Urothelium cell line (cell line): ENCODE measurements around the gene DUS4L.

ENCODE experiments used
- DNase-seq: peaks from one replicate; pipeline ENCODE4 v3.0.0; 2011; ENCODE audit warnings: low spot score, mixed read lengths
- FAIRE-seq: peaks from 2 replicates; lab custom pipeline; 2011; peaks lifted over from hg19 to GRCh38; lab: Jason Lieb, UNC

Gene DUS4L

DNA sequence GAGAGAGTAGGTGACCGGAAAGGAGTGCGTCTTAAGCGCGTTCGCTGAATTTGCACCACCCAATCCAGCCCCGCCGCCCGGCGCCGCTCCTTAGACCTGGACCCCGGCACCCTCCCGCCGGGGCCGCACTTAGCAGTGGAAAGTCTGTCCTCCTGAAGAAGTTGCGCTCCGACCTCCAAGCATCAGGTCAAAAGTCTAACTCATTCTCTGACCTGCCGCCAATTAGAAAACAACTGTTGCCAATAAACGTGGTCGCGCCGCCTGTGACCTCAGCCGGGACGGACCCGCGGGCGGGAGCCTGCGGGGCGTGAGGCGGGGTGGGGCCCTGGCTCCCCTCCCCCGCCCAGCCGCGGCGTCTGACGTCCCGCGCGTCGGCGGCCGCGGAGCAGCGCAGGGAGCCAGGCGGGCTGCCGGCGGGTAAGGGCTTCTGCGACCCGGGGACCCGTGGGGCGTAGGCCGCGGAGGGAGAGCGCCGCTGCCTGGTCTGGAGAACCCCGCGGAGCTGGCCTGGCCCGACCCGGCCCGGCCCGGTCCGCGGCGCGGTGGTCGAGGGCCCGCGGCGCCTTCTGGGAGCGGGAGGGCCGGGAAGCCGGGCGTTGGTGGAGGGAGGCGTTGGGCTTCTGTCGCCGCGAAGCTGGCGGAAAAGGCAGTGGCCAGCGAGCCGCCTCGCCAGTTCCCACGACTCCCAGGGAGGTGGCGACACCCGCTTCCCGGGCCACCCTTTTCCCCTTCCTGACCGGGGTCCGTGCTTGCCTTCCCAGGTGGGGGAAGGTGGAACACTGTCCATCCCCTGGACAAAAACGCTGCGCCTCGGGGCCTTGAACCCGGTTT, 16.3 kb downstream of the DUS4L start, which contains the start of gene BCAP29:
TSS of gene BCAP29 (plus strand) at position 362 of the 831 bp plus-strand sequence. CDS start 527 bp downstream, outside the sequence.
- FAIRE-seq (peak; percentile 52), DNase-seq (peak; percentile 91)

DNA sequence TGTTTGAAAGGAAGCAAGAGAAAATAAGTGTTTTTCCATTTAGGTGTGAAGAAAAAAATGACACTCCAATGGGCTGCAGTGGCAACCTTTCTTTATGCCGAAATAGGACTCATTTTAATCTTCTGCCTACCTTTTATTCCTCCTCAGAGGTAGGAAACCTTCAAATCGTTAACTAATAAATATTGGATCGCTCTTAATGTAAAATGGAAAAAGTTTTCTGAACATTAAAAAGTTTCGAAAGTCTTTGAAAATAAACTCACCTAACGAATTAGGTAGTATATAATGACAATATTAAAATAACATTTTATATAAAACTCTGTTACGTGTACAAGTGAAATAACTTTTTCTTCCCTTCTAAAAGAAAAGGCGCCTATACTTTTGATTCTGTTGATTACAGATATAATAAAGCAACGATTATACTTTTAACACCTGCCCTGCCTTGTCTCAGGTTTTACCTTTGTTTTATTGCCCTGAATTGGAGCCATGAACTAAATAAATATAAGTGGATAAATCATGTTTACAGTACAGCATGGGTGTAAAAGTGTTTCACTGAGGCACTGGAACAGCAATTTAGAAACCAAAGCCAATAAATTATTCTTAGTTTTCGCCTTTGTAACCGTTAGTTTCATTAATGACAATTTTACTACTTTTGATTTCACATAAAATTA, 17.1 kb downstream of the DUS4L start:
- FAIRE-seq: no peak
- no peak for DNase-seq

DNA sequence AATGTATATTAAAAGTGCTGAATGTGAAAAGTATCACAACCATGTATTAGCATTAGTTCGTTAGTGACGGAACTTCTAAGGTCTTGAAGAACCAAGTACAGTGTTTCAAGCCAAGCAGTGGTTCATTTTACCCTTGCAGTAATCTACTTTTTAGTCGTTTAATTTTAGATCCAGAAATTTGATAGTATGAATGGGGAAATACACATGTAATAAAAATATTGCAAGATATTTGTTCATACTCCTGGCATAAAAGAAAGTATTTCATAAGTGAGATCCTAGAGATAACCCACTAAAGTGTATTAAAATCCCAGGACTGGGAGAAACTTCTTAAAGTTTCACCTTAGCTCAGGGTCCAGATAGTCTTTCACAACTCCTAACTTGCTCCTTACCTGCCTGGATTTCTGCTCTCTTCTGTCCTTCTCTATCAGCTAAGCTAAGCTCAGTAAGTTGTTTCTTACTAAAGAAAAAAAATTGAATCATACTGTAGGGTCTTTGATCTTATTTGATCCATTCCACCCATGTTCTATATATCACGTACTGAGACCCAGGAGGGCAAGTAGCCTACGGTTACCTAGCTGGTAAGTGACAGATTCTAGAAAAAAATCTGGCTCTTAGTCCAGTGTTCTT, 17.7 kb downstream of the DUS4L start:
- no peak for DNase-seq
- no peak for FAIRE-seq

DNA sequence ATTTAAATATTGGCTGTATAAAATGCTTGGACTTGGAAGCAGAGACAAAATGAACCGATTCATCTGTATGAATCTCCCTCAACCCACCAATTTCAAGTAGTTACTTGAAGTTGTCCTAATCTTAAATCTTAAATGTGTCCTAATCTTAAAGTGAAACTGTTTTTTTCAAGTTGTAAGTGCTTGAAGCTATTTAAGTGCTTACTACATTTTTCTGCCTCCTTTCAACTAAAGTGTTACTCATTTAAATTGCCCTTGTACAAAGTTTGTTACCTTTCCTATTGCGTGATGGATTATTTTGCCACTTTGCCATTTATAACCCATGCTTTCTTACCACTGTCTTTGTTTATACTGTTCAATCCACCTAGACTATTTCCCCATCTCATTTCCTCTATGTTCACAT, 19.1 kb downstream of the DUS4L start:
- FAIRE-seq (no peak), DNase-seq (no peak)

DNA sequence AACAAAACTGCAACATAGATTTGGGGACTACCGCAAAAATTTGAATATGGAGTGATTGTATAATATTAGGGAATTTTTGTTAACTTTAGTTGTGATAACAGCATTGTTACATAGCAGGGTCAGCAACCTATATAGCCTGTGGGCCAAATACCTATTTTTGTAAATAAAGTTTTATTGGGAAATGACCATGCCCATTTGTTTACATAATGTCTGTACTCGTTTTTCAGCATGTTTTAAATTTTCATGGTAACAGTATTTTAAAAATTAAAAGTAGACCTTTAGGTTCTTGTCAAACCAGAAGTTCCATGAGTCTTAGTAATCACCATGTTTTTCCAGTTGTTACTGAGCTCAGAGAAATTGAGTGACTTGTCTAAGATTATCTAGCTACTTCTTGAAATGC, 20.9 kb downstream of the DUS4L start:
- no peak for DNase-seq
- no peak for FAIRE-seq

DNA sequence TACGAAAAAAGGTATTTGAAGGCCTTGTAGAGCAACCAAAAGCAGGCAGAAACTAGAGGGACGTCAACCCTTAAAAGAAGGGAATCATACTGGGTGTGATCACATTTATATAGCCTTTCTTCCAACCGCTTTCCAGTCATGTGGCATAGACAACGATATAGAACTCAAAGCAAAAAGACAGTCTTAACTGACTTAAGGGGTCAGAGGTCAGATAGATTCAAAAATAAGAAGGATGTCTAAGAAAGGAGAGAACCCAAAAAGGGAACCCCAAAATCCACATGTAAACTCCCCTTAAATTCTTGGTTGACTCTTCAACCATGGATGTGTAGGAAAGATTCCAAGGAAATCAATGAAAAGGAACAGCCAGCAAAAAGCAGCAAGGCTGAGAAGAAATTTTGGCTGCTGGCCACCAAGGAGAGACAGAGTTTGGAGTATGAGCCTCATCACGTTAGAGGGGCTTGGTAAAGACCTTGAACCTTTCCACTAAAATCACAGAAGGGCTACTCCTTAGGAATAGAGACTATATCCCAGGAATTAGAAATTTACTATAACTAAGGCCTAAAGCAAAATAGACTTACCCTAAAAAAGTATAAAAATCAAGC, 24.9 kb downstream of the DUS4L start:
- no peak for DNase-seq
- no peak for FAIRE-seq

DNA sequence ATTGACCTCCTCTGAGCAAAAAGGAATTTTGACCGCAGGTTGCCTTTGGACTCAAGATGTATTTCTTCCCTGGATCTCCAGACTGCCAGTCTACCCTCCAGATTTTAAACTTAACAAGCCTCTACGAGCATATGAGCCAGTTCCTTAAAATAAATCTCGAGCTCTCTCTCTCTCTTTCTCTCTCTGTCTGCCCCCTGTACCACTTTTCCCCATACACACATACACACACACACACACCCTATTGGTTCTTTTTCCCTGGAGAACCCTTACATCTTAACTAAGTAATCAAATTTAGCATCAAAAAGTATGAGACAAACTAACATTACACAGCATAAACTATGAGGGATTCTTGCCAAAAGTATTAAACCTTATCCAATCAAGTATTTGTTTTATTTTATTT, 27.6 kb downstream of the DUS4L start:
- no peak for FAIRE-seq
- no peak for DNase-seq

DNA sequence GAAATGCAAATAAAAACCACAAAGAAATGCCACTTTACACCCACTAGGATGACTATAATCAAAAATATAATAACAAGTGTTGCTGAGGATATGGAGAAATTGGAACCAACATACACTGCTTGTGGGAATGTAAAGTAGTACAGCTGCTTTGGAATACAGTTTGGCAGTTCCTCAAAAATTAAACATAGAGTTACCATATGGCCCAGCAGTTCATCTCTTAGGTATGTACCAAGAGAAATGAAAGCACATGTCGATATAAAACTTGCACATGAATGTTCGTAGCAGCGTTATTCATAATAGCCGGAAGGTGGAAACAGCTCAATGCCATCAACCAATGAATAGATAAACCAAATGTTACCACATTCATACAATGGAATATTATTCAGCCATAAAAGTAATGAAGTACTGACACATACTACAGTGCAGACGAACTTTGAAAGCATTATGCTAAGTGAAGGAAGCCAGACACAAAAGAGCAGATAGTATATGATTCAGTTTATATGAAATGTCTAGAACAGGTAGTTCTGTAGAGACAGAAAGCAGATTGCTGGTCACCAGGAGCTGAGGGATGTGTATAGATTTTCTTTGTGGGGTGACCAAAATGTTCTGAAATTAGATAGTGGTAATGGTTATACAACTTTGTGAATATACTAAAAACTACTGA, 28.7 kb downstream of the DUS4L start:
- FAIRE-seq (peak; percentile 23), DNase-seq (no peak)

DNA sequence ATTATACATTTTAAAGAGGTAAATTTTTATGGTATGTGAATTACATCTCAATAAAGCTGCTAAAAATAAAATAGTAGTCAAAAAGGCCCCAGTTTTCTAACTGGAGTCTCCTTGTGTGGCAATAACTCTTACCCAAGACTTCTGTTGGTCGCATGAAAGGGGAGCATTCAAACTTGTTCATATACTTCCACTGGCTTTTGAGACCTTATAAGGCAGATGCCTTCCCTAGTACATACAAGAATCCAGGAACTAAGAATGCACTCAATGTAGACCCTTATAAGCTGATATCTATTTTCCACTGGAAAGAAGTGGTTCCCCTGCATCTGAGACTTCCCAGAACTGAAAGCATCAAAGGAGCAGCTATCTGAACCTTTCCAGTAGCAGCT, 29.2 kb downstream of the DUS4L start:
- DNase-seq (no peak), FAIRE-seq (no peak)

DNA sequence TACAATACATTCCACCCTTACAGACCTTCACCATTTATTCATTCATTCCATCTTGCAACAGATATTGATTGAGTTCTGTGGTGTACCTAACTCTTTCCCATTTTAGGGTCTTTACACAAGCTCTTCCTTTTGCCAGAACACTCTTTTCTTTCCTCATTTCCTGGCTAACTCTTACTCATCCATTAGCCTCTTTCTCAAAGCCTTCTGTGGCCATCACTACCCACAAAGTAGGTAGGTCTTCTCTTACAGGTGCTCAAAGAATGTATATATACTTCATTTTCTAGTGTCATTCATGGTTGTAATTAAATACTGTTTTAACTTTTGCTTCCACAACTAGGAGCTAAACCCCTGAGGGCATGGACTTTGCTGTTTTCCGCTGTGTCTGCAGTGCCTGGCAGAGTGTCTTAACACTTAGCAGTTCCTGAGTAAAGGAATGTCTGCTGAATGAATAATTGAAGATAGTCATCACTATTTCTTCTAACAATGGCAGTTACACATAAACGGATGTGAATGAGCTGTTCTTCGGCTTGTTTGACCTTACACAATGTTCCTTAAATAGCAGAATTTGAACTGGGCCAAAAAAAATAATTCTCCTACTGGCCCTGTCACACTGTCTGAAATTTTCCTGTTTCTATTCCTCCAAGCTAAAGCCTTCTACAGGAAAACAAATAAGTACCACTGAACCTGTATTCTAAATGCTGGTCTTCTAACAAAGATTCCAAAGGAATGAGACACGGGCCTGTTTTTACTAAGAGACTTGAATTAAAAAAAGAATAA, 31.4 kb downstream of the DUS4L start:
- peak; percentile 9 for DNase-seq

DNA sequence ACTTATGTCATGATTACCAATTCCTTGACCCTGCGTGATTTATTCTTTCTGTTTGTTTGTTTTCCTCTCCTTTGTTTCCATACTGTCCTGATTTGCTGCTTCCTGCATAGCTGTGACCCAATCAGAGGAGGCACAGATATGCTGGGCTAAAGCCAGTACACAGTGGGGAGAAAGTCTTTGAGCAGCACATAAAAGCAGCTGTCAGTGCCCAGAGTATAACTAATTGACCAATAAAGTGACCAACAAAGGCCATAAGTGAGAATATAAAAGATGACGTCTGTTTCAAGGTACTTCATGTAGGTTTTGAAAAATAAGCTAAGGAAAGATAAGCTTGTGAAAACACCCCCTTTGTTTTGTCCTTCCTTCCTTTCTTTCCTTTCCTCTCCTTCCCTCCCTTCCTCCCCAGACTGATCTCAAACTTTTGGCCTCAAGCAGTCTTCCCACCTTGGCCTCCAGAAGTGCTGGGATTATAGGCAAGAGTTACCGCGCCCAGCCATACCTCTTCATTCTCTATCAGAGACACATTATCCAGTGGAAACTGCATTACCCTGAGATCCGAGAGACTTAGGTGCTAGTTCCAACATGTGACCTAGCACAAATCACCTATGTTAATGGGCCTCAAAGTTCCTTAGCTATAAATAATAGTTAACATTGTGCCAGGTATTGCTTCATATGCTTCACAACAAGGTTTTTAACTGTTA, 33.3 kb downstream of the DUS4L start:
- DNase-seq (no peak), FAIRE-seq (no peak)

More for the DNA sequence above, 31.4 kb downstream of the DUS4L start:
- no peak for FAIRE-seq

DNA sequence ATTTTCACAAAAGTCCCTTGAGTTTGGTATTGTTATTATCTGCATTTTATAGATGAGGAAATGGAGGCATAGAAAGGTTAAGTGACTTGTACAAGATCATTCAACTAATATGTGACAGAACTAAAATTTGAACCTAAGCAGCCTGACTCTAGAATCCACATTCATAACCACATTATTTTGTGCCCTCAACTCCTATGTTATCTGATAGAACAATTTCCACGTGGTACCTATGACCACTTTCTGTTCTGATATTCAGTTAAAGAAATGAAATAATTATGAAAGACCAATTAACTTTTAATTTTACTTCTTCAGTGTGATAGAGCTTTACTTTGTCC, 33.8 kb downstream of the DUS4L start:
- DNase-seq (no peak), FAIRE-seq (no peak)

DNA sequence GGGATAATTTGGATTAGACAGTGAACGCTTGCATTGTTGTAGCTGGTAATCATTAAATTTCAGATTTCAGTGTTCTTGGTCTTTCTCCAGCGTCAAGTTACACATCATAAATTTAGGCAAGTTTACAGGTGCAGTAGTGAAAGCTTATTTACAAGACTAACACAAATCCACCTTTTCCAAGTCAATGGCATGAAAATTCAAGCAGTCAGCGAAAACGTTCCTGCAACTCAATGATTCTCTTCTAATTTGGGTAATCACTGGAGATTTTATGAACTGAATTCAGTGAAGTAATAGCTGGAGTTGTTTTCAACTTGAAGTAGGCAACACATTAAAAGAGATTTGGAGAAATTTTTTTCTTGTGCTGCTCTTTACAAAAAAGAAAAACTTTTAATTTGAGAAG, 34.2 kb downstream of the DUS4L start:
- no peak for FAIRE-seq

DNA sequence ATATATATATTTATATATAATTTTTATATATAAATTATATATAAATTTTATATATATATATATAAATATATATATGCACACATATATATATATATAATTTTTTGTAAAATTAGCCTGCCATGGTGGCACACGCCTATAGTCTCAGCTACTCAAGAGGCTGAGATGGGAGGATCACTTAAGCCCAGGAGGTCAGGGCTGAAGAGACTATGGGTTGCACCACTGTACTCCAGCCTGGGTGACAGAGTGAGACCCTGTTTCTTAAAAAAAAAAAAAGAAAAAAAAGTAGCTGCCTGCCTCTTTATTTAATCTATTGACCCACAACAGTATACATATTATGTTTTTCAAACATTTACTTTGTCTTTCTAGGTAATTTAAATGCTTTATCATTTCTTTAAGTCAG, 35.5 kb downstream of the DUS4L start:
- DNase-seq (no peak), FAIRE-seq (no peak)

More for the DNA sequence above, 34.2 kb downstream of the DUS4L start:
- no peak for DNase-seq

DNA sequence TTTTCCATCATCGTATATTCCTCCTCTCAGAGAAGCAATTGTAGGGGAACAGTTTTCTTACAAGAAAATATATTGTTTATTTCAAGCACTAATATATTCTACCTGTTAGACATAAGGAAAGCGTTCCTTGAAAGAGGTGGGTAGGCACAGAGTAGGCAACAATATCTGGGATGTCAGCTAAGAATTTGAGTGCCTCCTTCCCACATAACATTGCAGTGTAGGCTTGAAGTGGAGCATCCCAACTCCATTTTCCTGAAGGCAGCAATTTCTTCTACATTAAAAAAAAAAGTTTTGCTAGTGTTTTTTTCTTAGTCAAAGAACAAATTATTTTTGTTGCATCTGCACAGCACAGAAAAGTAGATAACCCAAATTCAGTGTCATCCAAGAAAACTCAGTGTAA, 37.0 kb downstream of the DUS4L start:
- no peak for FAIRE-seq

DNA sequence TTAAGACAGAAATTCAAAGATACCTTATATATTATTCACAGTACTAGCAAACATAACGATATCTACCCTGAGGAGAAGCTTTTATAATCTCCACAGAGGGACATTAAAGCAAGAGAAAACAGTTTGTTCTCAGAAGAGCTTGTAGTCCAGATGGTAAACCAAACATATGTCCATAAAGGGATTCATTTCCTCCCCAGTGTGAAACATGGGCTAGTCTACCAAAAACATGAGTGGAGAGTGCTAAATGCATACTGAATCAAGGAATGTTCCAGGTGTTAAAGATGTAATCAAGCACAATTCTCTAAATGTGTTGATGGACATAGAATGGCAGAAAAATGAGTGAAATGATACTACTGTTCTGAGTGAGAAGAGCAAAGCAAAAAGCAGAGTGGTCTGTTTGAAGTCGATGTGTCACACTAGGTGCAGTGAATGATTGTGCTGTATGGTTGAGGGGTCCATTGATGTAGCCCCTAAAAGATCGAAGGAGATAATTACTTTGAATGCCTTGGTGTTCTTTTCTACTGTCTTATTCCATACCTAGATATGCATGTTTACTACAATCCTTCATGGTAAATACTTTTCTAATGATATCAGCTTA, 41.5 kb downstream of the DUS4L start:
- DNase-seq (no peak), FAIRE-seq (no peak)

More for the DNA sequence above, 37.0 kb downstream of the DUS4L start:
- DNase-seq: no peak

DNA sequence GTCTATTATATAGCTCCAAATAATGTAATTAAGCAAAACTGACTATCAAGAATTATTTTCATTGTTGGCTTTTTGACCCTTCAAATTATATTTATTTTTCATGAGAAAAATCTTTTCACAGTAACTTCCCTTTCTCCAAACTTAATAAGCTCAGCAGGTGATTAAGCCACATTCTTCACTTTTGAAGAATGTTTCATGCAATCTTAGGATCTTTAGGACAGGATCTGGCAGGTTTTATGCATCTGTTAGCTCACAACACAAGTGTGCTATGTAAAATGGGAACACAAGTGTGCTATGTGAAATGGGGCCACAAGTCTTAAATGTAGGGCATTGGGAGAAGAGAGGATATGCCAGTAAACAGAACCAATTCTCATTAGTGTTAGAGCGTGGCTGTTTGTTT, 42.5 kb downstream of the DUS4L start:
- FAIRE-seq: no peak
- no peak for DNase-seq

DNA sequence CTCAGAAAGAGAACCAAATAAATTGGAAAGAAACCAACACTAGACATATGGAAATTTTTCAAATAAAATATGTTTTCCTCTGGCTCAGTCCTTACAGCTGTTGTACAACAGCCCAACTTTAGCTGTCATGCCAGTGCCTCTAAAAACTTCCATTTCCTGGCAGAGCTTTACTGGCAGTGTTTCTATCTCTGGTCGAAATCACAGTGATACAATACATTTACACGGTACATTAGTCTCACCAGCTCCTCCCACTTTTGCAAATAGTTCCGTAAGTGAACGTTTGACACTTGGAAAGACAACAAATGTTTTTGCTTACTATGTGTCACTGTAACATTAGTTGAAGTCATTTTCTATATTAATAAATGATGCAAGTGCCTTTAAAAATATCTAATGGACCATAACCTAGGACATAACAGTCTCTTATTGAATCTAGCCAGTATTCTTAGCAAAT, 46.1 kb downstream of the DUS4L start:
- FAIRE-seq (no peak), DNase-seq (no peak)

DNA sequence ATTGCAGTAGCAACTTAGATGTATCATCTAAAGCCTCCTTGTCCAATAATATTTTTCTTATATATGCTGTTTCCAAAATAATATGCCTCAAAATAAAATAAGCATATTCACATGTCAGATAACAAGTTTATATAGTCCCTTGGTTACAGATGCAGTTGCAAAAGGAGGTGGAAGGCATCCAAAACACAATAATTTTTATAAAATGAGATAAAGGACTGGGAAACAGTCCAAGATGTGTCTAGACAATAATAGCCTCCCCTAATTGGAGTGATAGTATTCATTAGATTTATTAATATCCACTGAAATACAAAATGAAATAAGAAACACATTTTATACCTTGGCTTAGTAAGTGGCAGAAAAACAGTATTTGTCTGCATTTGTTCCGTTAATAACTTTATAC, 46.6 kb downstream of the DUS4L start:
- FAIRE-seq: no peak
- DNase-seq: no peak
